ENCODE measurements around the gene RGS14. TPM values are rescaled to one million over a fixed set of nuclear protein-coding genes. Genes with fewer than 3 reads are reported as not detected.

The RGS14 gene
- total RNA-seq, 1 experiment from 2014 or later = 9.4 TPM

DNA sequence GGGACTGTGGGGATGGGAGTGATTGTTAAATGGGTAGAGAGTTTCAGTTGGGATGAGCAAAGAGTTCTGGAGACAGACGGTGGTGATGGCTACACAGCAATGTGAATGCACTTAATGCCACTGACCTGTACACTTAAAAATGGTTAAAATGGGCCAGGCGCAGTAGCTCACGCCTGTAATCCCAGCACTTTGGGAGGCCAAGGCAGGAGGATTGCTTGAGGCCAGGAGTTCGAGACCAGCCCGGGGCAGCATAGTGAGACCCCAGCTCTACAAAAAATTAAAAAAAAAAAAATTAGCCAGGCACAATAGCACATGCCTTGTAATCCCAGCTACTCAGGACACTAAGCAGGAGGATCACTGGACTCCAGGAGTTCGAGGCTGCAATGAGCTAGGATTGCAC, 13.9 kb upstream of the RGS14 start:
- peaks cover 3% of the 10 kb centered on the region; the same call in 1 of the 2 replicates for H4K20me1 ChIP-seq (ENCODE audit: insufficient read depth)
- H3K36me3 ChIP-seq (ENCODE audit: control insufficient read depth in 1 of 2, insufficient read depth in 2 of 2, low read length in 2 of 2) = peaks cover 10 to 18% of the 10 kb centered on the region in 2 experiments; a peak in 3 of 4 replicates
- TF ChIP-seq EZH2phosphoT487 (IDR thresholded peaks at IDR 0.05; ENCODE audit: borderline replicate concordance) = no peak
- no peak for TF ChIP-seq CBX3 (IDR thresholded peaks at IDR 0.05; ENCODE audit: low read depth)
- TF ChIP-seq POLR2AphosphoS5 (IDR thresholded peaks at IDR 0.05; ENCODE audit: low read depth, low read length) = no peak
- TF ChIP-seq RAD21 (IDR thresholded peaks at IDR 0.05; ENCODE audit: low read depth) = no peak
- no peak for TF ChIP-seq EGR1 (IDR thresholded peaks at IDR 0.05; ENCODE audit: low read depth)
- no peak for TF ChIP-seq SIN3A (IDR thresholded peaks at IDR 0.05; ENCODE audit: low read depth)
- TF ChIP-seq YY1 (IDR thresholded peaks at IDR 0.05; ENCODE audit: extremely low read depth, insufficient replicate concordance, low read depth, low read length) = no peak
- H3K27me3 ChIP-seq (ENCODE audit: insufficient read depth, low read length) = no peaks in the 10 kb centered on the region
- no peaks in the 10 kb centered on the region for H3K9me2 ChIP-seq (ENCODE audit: insufficient read depth)
- CTCF ChIA-PET = no interaction called here
- RAD21 ChIA-PET (ENCODE audit: low non-redundant PET in 1 of 2, low total read pairs in 2 of 2, uncharacterized antibody in 2 of 2, unreplicated experiment in 2 of 2) = no interaction called here
- peaks cover 85% of the 10 kb centered on the region for H3K79me2 ChIP-seq (ENCODE audit: insufficient read depth, low read length)
- POLR2A ChIA-PET = interaction anchor here (0.7 kb wide), 1 partner anchor 257 kb away, joined by 3 read pairs; the partner anchor contains the start of gene FGFR4
- no peak for ATAC-seq
- H3K4me1 ChIP-seq (ENCODE audit: control insufficient read depth in 1 of 2, insufficient read depth in 2 of 2, low read length in 2 of 2) = no peaks in the 10 kb centered on the region
- H3K4me2 ChIP-seq (ENCODE audit: low read length) = no peak overlapping the region
- no TSS peak for BruUV-seq (replicated peaks)
- intact Hi-C loops (cut with micrococcal nuclease) = no loop called here
- no peaks in the 10 kb centered on the region for H3K9me3 ChIP-seq (ENCODE audit: control insufficient read depth in 1 of 2, insufficient read depth in 1 of 2, low read depth in 1 of 2, low read length in 2 of 2)
- no peak overlapping the region for H2AFZ ChIP-seq (ENCODE audit: low read depth, low read length, poor library complexity, severe bottlenecking)
- H3K9ac ChIP-seq (ENCODE audit: low read length) = no peak overlapping the region
- H3K27ac ChIP-seq (ENCODE audit: low read depth, low read length) = no peak overlapping the region
- no peak overlapping the region for H3K4me3 ChIP-seq (replicated peaks in 1 of 2; ENCODE audit: low read depth in 1 of 2, low read length in 2 of 2)
- DNase-seq (ENCODE audit: low read depth, low spot score) = no peak

DNA sequence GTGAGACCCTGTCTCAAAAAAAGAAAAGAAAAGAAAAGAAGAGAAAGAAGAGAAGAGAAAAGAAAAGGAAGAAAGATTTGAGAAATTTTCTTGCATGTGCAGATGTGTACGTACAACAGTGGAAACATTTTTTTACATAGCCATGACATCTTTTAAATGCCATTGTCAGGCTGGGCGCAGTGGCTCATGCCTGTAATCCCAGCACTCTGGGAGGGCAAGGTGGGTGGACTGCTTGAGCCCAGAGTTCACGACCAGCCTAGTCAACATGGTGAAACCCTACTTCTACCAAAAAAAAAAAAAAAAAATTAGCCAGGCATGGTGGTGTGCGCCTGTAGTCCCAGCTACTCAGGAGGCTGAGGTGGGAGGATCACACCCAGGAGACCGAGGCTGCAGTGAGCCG, 12.8 kb upstream of the RGS14 start:
- ChIA-PET POLR2A (interaction anchor here (1.6 kb wide), 1 partner anchor 18 kb away, joined by 3 read pairs; no protein-coding TSS in a partner anchor), CTCF (no interaction called here)
- peaks cover 3% of the 10 kb centered on the region; the same call in 1 of the 2 replicates for H4K20me1 ChIP-seq (ENCODE audit: insufficient read depth)

More for the DNA sequence above, 12.8 kb upstream of the RGS14 start:
- ATAC-seq = no peak
- H3K9me3 ChIP-seq (ENCODE audit: control insufficient read depth in 1 of 2, insufficient read depth in 1 of 2, low read depth in 1 of 2, low read length in 2 of 2) = no peaks in the 10 kb centered on the region
- peaks cover 86% of the 10 kb centered on the region for H3K79me2 ChIP-seq (ENCODE audit: insufficient read depth, low read length)
- H3K36me3 ChIP-seq (ENCODE audit: control insufficient read depth in 1 of 2, insufficient read depth in 2 of 2, low read length in 2 of 2) = peaks cover 9 to 13% of the 10 kb centered on the region in 2 experiments; a peak in 3 of 4 replicates
- no peaks in the 10 kb centered on the region for H3K9me2 ChIP-seq (ENCODE audit: insufficient read depth)
- RAD21 ChIA-PET (ENCODE audit: low non-redundant PET in 1 of 2, low total read pairs in 2 of 2, uncharacterized antibody in 2 of 2, unreplicated experiment in 2 of 2) = no interaction called here
- H3K4me3 ChIP-seq (replicated peaks in 1 of 2; ENCODE audit: low read depth in 1 of 2, low read length in 2 of 2) = no peak overlapping the region
- peaks cover under 1 to 3% of the 10 kb centered on the region in 2 experiments; a peak in 2 of 4 replicates for H3K4me1 ChIP-seq (ENCODE audit: control insufficient read depth in 1 of 2, insufficient read depth in 2 of 2, low read length in 2 of 2)
- H3K27ac ChIP-seq (ENCODE audit: low read depth, low read length) = no peak overlapping the region
- no peak for TF ChIP-seq CEBPB (IDR thresholded peaks at IDR 0.05; ENCODE audit: low read depth)
- no peak for TF ChIP-seq ZFX (IDR thresholded peaks at IDR 0.05)
- no peak for TF ChIP-seq SIN3A (IDR thresholded peaks at IDR 0.05; ENCODE audit: low read depth)
- TF ChIP-seq, protein P1, sequence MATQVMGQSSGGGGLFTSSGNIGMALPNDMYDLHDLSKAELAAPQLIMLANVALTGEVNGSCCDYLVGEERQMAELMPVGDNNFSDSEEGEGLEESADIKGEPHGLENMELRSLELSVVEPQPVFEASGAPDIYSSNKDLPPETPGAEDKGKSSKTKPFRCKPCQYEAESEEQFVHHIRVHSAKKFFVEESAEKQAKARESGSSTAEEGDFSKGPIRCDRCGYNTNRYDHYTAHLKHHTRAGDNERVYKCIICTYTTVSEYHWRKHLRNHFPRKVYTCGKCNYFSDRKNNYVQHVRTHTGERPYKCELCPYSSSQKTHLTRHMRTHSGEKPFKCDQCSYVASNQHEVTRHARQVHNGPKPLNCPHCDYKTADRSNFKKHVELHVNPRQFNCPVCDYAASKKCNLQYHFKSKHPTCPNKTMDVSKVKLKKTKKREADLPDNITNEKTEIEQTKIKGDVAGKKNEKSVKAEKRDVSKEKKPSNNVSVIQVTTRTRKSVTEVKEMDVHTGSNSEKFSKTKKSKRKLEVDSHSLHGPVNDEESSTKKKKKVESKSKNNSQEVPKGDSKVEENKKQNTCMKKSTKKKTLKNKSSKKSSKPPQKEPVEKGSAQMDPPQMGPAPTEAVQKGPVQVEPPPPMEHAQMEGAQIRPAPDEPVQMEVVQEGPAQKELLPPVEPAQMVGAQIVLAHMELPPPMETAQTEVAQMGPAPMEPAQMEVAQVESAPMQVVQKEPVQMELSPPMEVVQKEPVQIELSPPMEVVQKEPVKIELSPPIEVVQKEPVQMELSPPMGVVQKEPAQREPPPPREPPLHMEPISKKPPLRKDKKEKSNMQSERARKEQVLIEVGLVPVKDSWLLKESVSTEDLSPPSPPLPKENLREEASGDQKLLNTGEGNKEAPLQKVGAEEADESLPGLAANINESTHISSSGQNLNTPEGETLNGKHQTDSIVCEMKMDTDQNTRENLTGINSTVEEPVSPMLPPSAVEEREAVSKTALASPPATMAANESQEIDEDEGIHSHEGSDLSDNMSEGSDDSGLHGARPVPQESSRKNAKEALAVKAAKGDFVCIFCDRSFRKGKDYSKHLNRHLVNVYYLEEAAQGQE (IDR thresholded peaks at IDR 0.05; ENCODE audit: low read depth) = no peak
- TF ChIP-seq, protein P2, sequence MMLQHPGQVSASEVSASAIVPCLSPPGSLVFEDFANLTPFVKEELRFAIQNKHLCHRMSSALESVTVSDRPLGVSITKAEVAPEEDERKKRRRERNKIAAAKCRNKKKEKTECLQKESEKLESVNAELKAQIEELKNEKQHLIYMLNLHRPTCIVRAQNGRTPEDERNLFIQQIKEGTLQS (IDR thresholded peaks at IDR 0.05) = no peak
- TF ChIP-seq, protein P3, sequence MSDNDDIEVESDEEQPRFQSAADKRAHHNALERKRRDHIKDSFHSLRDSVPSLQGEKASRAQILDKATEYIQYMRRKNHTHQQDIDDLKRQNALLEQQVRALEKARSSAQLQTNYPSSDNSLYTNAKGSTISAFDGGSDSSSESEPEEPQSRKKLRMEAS (IDR thresholded peaks at IDR 0.05) = no peak
- TF ChIP-seq YY1 (IDR thresholded peaks at IDR 0.05; ENCODE audit: extremely low read depth, insufficient replicate concordance, low read depth, low read length) = no peak
- TF ChIP-seq ELF1 (IDR thresholded peaks at IDR 0.05; ENCODE audit: borderline replicate concordance, low read depth) = no peak
- no peak for TF ChIP-seq EZH2 (IDR thresholded peaks at IDR 0.05)
- TF ChIP-seq POLR2A (IDR thresholded peaks at IDR 0.05; ENCODE audit: borderline replicate concordance, extremely low read depth, insufficient read depth, insufficient read length) = no peak
- no peak for TF ChIP-seq JUND (IDR thresholded peaks at IDR 0.05)
- TF ChIP-seq SRF (IDR thresholded peaks at IDR 0.05; ENCODE audit: low read depth) = no peak
- no peak for TF ChIP-seq RAD21 (IDR thresholded peaks at IDR 0.05; ENCODE audit: low read depth)
- TF ChIP-seq FOSL1 (IDR thresholded peaks at IDR 0.05; ENCODE audit: low read depth) = no peak
- TF ChIP-seq CBX3 (IDR thresholded peaks at IDR 0.05; ENCODE audit: low read depth) = no peak
- no peak for TF ChIP-seq EZH2phosphoT487 (IDR thresholded peaks at IDR 0.05; ENCODE audit: borderline replicate concordance)
- intact Hi-C loops (cut with micrococcal nuclease) = no loop called here
- H3K4me2 ChIP-seq (ENCODE audit: low read length) = no peak overlapping the region
- no TSS peak for BruUV-seq (replicated peaks)
- DNase-seq (ENCODE audit: low read depth, low spot score) = no peak
- H3K27me3 ChIP-seq (ENCODE audit: insufficient read depth, low read length) = no peaks in the 10 kb centered on the region
- no peak overlapping the region for H2AFZ ChIP-seq (ENCODE audit: low read depth, low read length, poor library complexity, severe bottlenecking)
- no peak overlapping the region for H3K9ac ChIP-seq (ENCODE audit: low read length)

All from HCT116 (cell line).